SK-N-MC (cell line): ENCODE measurements around the gene CES3.

ENCODE experiments used
- EZH2 ChIP-seq: fragments of 200-600 bp; sonication (generic); IDR thresholded peaks from one replicate; pipeline ENCODE4 v1.6.1; 2017; ENCODE audit warnings: antibody characterized with exemption
- FOXP2 ChIP-seq: optimal IDR thresholded peaks from 2 replicates; pipeline ENCODE3; 2011; ENCODE audit warnings: mild to moderate bottlenecking, moderate library complexity; ENCODE audit not compliant: insufficient read depth; ENCODE audit errors: extremely low read length, control extremely low read depth
- POLR2AphosphoS5 ChIP-seq: IDR thresholded peaks from 2 replicates; pipeline ENCODE4 v1.6.1; 2012; ENCODE audit warnings: mild to moderate bottlenecking, low read depth, low read length, borderline replicate concordance

DNA sequence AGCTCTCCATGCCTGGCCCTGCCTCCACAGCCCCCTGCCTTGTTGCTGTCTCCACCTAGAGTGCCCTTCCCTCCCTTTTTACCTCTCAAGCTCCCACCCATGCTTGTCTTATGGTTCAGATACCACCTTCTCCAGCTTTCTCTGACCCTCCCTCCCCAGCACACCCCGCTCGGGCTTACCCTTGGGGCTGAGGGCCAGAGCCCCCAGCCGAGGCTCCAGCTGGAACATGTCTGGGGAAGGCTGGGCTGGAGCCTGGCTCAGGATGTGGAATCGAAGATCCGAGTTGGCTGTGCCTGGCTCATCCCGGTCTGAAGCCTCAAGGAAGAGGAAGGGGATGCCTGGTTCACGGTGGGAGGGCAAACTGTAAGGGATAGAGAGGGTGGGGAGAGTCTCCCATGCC, 46.0 kb upstream of the CES3 start:
- TF ChIP-seq EZH2 (no peak), POLR2AphosphoS5 (no peak), FOXP2 (no peak)
